Measurements from ENCODE around the gene TRIM31. TPM values are rescaled to one million over a fixed set of nuclear protein-coding genes. Genes with fewer than 3 reads are reported as not detected.
"Not testable (repeated sequence)": the region's sequence is repeated elsewhere in the genome, so short reads cannot be mapped to it uniquely, and the experiment has no call there.

Gene TRIM31
- total RNA-seq, 2 experiments from 2014 or later = not detected

DNA sequence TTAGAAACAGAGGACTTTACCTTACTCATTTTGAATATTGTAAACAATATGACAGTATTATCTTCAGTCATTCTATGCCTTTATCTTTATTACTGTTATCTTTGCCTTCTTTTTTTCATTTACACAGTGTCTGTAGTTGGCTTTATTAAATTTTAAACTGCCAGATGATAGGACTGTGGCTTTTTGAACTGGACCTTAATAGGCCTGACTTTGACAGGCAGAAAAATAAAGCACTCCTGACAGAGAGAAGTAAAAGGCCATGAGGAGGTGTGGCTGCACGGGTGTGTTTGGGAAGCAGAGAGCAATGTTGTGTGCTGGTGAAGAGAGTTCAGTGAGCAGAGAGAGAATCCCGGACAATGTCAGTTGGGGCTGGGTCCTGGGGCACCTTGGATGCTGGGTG lies 30.9 kb upstream of the TRIM31 start:
- Histone ChIP-seq H3K27ac (ENCODE audit: low read depth, low read length, poor library complexity, severe bottlenecking) (no peak overlapping the region), H3K9me3 (ENCODE audit: low read length) (no peaks in the 10 kb centered on the region), H3K9me2 (ENCODE audit: insufficient read depth, low read length) (no peaks in the 10 kb centered on the region), H3K4me1 (ENCODE audit: insufficient read depth, low read length, poor library complexity, severe bottlenecking) (no peaks in the 10 kb centered on the region), H2AFZ (ENCODE audit: low read length) (no peak overlapping the region), H3K36me3 (ENCODE audit: insufficient read depth, low read length) (no peaks in the 10 kb centered on the region), H3K4me2 (ENCODE audit: low read length) (no peak overlapping the region), H4K20me1 (ENCODE audit: insufficient read depth, low read length) (no peaks in the 10 kb centered on the region), H3K4me3 (ENCODE audit: low read depth, low read length, poor library complexity, severe bottlenecking) (no peak overlapping the region), H3K79me2 (ENCODE audit: insufficient read depth, low read depth, low read length) (no peaks in the 10 kb centered on the region)
- TF ChIP-seq EZH2phosphoT487 (IDR thresholded peaks at IDR 0.05; ENCODE audit: borderline replicate concordance, low read depth, low read length) = no peak
- TF ChIP-seq, protein P1, sequence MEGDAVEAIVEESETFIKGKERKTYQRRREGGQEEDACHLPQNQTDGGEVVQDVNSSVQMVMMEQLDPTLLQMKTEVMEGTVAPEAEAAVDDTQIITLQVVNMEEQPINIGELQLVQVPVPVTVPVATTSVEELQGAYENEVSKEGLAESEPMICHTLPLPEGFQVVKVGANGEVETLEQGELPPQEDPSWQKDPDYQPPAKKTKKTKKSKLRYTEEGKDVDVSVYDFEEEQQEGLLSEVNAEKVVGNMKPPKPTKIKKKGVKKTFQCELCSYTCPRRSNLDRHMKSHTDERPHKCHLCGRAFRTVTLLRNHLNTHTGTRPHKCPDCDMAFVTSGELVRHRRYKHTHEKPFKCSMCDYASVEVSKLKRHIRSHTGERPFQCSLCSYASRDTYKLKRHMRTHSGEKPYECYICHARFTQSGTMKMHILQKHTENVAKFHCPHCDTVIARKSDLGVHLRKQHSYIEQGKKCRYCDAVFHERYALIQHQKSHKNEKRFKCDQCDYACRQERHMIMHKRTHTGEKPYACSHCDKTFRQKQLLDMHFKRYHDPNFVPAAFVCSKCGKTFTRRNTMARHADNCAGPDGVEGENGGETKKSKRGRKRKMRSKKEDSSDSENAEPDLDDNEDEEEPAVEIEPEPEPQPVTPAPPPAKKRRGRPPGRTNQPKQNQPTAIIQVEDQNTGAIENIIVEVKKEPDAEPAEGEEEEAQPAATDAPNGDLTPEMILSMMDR (conservative IDR thresholded peaks at IDR 0.05; ENCODE audit: low read length) = no peak
- DNase-seq (ENCODE audit: low spot score) = no peak
- intact Hi-C loops (cut with micrococcal nuclease; ENCODE audit: unreplicated experiment) = no loop called here
- BruUV-seq (replicated peaks) = no TSS peak
- POLR2A ChIA-PET = no interaction called here
- CTCF ChIA-PET (ENCODE audit: unreplicated experiment) = no interaction called here

DNA sequence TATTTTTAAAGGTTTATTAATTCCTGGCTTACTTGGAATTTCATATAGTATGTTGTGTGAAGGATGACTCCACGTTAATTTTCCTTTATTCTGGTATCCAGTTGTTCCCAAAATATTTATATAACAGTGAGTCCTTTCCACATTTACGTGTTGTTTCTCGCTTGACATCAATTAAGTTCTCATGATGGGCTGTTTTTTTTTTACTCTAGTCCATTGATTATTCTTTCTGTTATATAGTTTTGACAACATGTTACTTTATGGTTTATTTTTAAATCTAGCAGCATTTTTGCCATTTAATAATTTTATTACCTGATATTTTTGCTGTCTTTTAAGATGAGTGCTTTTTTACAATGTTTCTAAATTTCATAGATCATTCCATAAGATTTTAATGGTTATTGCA lies 29.8 kb upstream of the TRIM31 start:
- intact Hi-C loops (cut with micrococcal nuclease; ENCODE audit: unreplicated experiment) = no loop called here
- H3K36me3 ChIP-seq (ENCODE audit: insufficient read depth, low read length) = no peaks in the 10 kb centered on the region
- no peaks in the 10 kb centered on the region for H3K4me1 ChIP-seq (ENCODE audit: insufficient read depth, low read length, poor library complexity, severe bottlenecking)
- no peak overlapping the region for H3K4me3 ChIP-seq (ENCODE audit: low read depth, low read length, poor library complexity, severe bottlenecking)
- no TSS peak for BruUV-seq (replicated peaks)
- DNase-seq (ENCODE audit: low spot score) = no peak
- ChIA-PET CTCF (ENCODE audit: unreplicated experiment) (interaction anchor here (0.5 kb wide), 1 partner anchor 12 kb away, joined by 3 read pairs; no protein-coding TSS in a partner anchor), POLR2A (no interaction called here)
- no peak overlapping the region for H2AFZ ChIP-seq (ENCODE audit: low read length)
- H3K27ac ChIP-seq (ENCODE audit: low read depth, low read length, poor library complexity, severe bottlenecking) = no peak overlapping the region
- TF ChIP-seq EZH2phosphoT487 (IDR thresholded peaks at IDR 0.05; ENCODE audit: borderline replicate concordance, low read depth, low read length) = no peak
- TF ChIP-seq, protein P1 (conservative IDR thresholded peaks at IDR 0.05; ENCODE audit: low read length) = no peak
- no peaks in the 10 kb centered on the region for H3K79me2 ChIP-seq (ENCODE audit: insufficient read depth, low read depth, low read length)
- H4K20me1 ChIP-seq (ENCODE audit: insufficient read depth, low read length) = no peaks in the 10 kb centered on the region
- H3K9me2 ChIP-seq (ENCODE audit: insufficient read depth, low read length) = no peaks in the 10 kb centered on the region
- no peaks in the 10 kb centered on the region for H3K9me3 ChIP-seq (ENCODE audit: low read length)
- H3K4me2 ChIP-seq (ENCODE audit: low read length) = no peak overlapping the region

DNA sequence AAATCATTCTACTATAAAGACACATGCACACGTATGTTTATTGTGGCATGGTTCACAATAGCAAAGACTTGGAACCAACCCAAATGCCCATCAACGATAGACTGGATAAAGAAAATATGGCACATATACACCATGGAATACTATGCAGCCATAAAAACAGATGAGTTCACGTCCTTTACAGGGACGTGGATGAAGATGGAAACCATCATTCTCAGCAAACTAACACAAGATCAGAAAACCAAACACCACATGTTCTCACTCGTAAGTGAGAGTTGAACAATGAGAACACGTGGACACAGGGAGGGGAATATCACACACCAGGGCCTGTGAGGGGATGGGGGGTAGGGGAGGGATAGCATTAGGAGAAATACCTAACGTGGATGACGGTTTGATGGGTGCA lies 27.4 kb upstream of the TRIM31 start:
- H4K20me1 ChIP-seq (ENCODE audit: insufficient read depth, low read length); H3K4me3 ChIP-seq (ENCODE audit: low read depth, low read length, poor library complexity, severe bottlenecking); DNase-seq (ENCODE audit: low spot score); H3K4me1 ChIP-seq (ENCODE audit: insufficient read depth, low read length, poor library complexity, severe bottlenecking); H3K9me2 ChIP-seq (ENCODE audit: insufficient read depth, low read length); H3K36me3 ChIP-seq (ENCODE audit: insufficient read depth, low read length); H2AFZ ChIP-seq (ENCODE audit: low read length); CTCF ChIA-PET (ENCODE audit: unreplicated experiment); H3K9me3 ChIP-seq (ENCODE audit: low read length); intact Hi-C loops (cut with micrococcal nuclease; ENCODE audit: unreplicated experiment); H3K79me2 ChIP-seq (ENCODE audit: insufficient read depth, low read depth, low read length); POLR2A ChIA-PET; BruUV-seq (replicated peaks); H3K4me2 ChIP-seq (ENCODE audit: low read length); H3K27ac ChIP-seq (ENCODE audit: low read depth, low read length, poor library complexity, severe bottlenecking): not testable (repeated sequence)

Measured in OCI-LY7 (cell line).